OCI-M2 (cell line): ENCODE data around the gene BCCIP.

Experiments used
- DNase-seq: peaks from one replicate; lab custom pipeline; 2025; ENCODE audit not compliant: unreplicated experiment; lab: John Stamatoyannopoulos, UW

The BCCIP gene

DNA sequence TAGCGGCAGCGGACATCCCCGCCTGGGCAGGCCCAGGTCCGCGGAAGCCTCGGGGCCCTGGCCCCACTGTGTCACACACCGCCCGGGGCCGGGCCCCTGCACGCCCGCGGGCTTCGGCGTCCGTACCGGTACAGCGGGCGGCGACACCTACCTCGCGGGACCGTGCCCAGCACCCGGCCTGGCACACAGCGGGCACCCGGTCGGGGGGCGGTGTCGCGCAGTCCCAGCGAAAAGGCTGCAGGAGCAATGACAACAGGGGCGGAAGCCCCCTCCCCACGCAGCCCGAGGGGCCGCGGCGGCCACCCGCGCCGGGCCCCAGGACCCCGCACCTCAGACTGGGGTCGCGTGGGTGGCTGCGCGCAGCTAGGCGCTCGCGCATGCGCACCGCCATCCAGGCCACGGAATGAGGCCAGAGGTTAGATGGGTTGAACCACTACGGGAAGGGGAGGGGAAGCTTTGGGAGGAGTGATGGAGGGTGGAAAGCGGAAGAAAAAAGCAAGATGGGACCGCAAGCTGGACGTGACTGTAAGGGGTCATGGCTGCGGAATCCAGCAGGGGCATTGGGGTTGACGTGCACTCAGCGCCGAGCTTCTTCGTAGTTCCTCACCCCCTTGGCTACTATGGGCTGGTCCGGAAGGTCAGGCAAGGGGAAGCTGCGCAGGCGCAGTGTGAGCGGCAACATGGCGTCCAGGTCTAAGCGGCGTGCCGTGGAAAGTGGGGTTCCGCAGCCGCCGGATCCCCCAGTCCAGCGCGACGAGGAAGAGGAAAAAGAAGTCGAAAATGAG, at the start of gene BCCIP, which contains the start of gene UROS:
Gene BCCIP, plus strand, starts transcription at position 669 of the 785 bp plus-strand sequence. Its CDS starts 12 bp downstream, at position 681.
Gene UROS, minus strand, starts transcription at position 381 of the 785 bp plus-strand sequence. CDS start 6,759 bp downstream, outside the sequence.
- DNase-seq, result peak; percentile 68

- DNase-seq, result no peak
Observed at GRCh38 chr10:125773687-125774543, 49.4 kb upstream of the BCCIP start.

GRCh38 chr10:125774581-125775191, 48.7 kb upstream of the BCCIP start:
- no peak for DNase-seq

- no peak for DNase-seq
Observed at GRCh38 chr10:125775491-125776106, 47.7 kb upstream of the BCCIP start, which contains the start of gene MMP21. Gene MMP21, minus strand, starts transcription at chr10:125775821. Its CDS starts 0 bp downstream, at chr10:125775821.

GRCh38 chr10:125777806-125778205, 45.5 kb upstream of the BCCIP start:
- no peak for DNase-seq

DNA sequence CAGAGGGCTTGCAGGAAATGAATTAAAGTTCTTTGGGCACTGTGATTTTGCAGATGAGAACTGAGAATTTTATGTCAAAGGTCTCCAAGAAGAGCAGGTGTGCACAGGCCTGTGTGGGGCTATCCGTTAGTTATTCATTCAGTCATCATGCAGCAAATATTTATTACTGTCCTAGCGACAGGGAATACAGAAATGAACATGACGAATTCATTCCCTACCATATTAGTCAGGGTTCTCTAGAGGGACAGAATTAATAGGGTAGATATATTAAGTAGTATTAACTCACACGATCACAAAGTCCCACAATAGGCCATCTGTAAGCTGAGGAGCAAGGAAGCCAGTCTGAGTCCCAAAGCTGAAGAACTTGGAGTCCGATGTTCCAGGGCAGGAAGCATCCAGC, 44.8 kb upstream of the BCCIP start:
- no peak for DNase-seq

DNA sequence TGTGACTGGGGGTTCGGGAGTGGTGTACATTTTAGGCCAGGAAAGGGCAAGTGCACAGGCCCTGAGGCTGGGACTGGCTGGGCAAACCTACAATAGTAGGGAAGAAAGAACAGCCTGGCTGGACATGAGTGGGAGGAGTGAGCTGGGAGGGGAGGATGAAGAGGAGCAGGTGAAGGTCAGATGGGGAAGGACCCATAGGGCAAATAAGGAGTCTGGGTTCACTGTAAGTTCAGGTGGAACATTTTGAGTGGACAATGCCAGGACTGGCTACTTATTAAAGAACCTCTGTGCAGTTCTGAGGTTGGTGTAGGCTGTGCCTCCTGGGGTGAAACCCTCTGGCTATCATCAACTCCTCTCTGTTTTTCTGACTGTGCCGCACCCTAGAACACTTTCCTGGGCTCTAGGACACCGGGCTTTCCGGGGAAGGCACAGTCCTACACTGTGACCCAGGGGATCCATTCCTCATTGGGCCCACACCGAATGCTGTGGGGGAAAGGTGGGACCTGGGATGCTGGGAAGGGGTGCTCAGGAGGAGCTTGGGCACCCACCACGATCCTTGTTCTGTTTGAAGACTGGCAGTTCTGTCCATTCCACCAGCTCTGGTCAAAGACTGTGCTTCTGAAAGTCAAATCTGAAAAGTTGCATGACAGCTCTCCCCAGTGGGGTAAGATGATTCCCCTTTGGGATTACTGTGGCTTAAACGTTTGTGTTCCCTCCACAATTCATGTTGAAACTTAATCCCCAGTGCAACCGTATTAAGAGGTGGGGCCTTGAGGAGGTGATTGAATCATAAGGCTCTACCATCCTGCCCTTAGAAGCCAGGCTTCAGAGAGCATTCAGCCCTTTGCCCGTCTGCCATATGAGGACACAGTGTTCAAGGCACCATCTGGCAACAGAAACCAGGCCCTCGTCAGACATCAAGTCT, 43.7 kb upstream of the BCCIP start:
- DNase-seq, result no peak

GRCh38 chr10:125781374-125781773, 42.0 kb upstream of the BCCIP start:
- no peak for DNase-seq

DNA sequence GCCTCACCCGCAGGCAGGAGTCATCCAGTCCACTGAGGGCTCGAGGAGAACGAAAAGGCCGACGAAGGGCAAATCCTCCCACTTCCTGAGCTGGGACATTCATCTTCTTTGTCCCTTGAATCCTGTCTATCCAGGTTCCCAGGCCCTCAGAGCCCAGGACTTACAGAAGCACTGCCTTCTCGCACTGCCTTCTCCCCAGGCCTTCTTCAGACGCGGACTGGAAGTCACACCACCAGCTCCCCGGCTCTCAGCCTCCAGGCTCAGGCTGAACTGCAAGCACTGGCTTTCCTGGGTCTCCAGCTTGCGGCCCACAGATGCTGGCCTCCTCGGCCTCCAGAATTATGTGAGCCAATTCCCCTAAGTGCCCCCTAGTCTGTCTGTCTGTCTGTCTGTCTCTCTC, 41.3 kb upstream of the BCCIP start:
- no peak for DNase-seq

GRCh38 chr10:125782616-125783015, 40.7 kb upstream of the BCCIP start:
- DNase-seq, result no peak

GRCh38 chr10:125783408-125783807, 39.9 kb upstream of the BCCIP start:
- no peak for DNase-seq

DNA sequence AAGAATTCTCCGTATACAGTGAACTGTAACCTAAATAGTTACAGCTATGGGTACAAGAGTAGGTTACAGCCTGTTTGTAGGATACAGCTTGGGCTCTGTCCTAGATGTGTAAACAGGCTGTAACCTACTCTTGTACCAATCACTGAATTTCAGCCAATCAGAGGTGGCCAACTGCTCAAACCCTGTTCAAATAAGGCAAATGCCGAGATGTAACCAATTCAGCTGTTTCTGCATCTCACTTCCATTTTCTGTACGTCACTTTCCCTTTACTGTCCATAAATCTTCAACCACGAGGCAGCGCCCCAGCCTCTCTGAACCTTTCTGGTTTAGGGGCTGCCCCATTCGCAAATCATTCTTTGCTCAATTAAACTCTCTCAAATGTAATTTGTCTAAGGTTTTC, 39.4 kb upstream of the BCCIP start:
- no peak for DNase-seq

DNA sequence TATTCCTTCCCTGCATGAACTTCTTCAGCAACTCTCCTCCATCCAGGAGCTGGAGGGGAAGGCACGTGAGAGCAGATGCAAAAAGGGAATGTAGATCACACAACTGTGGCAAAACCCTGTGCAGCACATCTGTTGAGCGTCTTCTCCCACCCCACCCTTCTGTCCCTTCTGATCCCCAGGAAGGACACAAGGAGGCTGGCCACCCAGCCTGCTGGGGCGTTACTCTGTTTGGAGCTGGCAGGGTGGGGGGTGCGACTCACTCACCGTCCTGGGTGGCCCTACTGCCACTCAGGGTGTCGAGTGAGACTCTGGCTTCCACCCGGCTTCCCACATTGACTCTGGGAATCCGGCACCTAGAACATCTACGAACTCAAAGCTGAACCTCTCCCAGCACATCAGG, 37.6 kb upstream of the BCCIP start:
- no peak for DNase-seq

DNA sequence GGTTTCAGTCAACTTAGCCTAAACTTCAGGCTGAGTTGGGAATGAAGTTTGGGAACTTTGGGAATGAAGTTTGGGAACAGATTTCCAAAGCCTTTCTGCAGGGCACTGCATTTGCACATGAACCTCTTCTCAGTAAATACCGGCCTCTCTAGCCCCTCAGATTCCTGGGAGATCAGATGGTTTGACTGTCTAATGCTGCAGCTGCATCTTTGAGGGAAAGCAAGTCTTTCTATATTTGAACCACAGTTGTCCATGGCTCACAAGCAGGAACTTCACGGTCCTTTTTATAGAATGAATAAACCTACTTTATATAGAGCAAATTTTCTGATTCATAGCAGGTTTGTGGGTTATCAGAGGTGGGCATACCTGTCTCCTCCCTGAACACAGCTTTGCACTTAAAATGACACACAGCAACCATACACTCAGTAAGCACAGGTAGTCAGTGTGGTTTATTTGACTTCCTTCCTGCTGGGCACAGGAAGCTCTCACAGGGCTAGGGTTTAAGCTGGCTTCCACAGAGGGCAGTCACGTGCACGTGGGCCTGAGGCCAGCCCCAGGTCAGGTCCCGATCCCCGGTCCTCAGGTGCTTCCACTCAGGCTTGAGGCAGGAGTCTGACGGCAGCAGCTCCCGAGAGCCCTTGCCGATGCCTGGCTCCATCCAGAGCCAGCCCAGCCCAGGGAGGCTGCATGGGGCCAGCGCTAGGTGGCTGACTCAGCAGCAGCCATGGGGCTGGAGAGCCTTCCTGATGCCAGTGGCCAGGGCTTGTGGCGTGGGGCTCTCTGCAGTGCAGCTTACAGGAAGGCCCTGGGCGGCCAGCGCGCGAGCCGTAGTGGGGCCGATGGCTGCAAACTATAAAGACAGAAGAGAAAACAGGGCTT, 35.0 kb upstream of the BCCIP start:
- DNase-seq, result no peak

DNA sequence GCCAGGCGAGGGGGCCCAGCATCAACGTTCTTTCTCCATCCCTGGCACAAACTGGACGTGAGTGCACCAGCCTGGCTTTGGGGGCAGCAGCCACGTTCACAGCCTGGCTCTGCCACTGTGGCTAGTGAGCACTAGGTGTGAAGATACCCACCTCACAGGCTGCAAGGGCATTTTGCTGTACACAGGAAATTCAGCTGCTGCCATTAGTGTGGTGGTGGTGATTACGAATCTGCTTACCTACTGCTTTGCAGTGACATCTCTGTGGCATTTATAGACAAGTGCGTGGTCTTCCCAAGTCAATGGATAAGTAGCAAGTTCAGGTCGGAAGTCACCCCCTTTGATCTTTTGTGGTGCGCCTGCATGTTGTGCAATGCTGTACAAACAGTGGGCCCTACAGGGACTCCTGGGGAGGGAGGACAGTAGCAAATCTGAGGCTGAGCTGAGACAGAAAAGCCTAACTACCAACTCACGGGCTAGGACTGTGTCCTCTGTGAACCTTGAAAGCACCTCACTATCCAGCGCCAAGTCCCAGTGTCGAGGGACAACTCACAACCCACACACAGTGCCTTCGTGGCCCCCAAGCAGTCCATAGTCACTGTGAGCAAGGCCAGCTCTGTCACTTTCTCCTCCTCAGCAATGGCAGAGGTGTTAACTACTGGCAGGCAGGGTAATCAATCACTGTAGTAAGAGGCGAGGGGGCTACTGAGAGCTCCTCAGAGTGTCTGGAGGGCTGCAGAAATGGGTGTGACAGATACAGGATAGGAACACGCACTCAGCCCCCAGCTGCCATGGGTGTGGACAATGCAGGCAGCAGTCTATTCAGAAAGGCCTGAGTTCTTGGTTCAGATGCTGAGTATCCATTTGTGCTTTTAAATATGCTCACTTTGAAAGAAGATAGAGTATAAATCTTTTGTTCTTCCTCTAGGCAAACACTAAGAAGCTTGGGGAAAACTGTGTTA, 30.7 kb upstream of the BCCIP start:
- DNase-seq, result no peak

DNA sequence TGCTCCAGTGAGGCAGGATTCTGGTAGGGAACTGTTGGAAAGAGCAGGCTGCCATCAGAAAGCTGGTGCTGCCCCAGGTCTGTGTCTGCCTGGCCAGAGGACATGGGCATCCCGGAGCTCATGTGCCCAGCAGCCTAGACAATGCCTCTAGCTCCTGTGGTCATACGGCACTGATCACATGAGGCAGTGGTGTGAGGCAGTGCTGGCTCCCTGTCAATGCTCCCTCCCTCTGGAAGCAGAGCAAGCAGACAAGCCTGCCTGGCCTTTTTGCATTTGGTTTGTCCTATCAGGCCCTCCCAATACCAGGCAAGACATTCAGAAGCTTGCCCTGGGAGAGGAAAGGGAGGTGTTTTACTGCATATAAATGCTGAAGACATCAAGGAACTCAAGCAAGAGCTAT, 28.2 kb upstream of the BCCIP start:
- no peak for DNase-seq

DNA sequence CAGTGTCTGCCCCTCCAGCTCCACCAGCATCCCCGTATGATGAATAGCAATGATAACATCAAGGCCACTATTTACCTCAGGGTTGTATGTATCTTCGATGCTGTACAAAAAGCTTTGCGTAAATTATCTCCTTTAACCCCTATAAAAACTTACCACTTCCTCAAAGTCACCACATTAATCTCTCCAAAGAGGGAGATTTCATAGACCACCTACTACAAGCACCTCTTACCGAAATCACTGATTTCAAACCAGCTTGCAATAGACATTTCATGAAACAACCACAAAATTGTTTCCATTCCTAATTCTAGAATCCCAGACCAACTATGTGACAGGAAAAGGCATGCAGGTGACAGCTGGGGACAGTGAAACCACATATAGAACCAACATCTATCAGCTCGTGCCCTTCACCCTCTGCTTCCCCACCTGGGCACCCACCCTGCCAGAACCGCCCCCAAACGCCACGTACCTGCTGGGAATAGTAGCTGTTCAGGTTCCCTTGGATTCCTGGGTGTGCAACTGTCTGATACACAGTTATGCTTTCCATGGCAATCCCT, 27.6 kb upstream of the BCCIP start:
- no peak for DNase-seq

- no peak for DNase-seq
Observed at GRCh38 chr10:125797424-125797823, 25.9 kb upstream of the BCCIP start.
